Nephron (organoid): ENCODE data around the gene LENG9.

Experiments
- H3K27ac Mint-ChIP-seq, 3 experiments: 2 replicates each; pipeline ENCODE4 v1.8.0; 2020; ENCODE audit warnings: mixed read lengths in 3 of 3, mild to moderate bottlenecking in 2 of 3, moderate library complexity in 1 of 3
- H3K27me3 Mint-ChIP-seq: 2 replicates; pipeline ENCODE4 v1.8.0; 2021; ENCODE audit warnings: low read depth, mild to moderate bottlenecking, moderate library complexity, mixed read lengths
- H3K36me3 Mint-ChIP-seq: 2 replicates; pipeline ENCODE4 v1.8.0; 2020; ENCODE audit warnings: low read depth, mixed read lengths
- H3K4me1 Mint-ChIP-seq: 2 replicates; pipeline ENCODE4 v1.8.0; 2020; ENCODE audit warnings: mixed read lengths
- H3K4me3 Mint-ChIP-seq, 3 experiments: 2 replicates each; pipeline ENCODE4 v1.8.0; 2020; ENCODE audit warnings: mild to moderate bottlenecking in 3 of 3, mixed read lengths in 3 of 3, moderate library complexity in 2 of 3
- H3K9me3 Mint-ChIP-seq: 2 replicates; pipeline ENCODE4 v1.8.0; 2020; ENCODE audit warnings: mixed read lengths
- CTCF ChIP-seq, 3 experiments: fragments of 200-600 bp; sonication (generic); IDR thresholded peaks; one replicate each; pipeline ENCODE4 v1.5.0; 2021; ENCODE audit warnings: antibody characterized with exemption in 3 of 3; ENCODE audit not compliant: unreplicated experiment in 3 of 3

Gene LENG9

GRCh38 chr19:54489341-54489740, 25.8 kb upstream of the LENG9 start:
- Mint-ChIP-seq H3K4me1 (no peaks in the 10 kb centered on the region), H3K27me3 (peaks cover 37% of the 10 kb centered on the region), H3K27ac (no peak overlapping the region), H3K36me3 (no peaks in the 10 kb centered on the region), H3K9me3 (peaks cover 3% of the 10 kb centered on the region), H3K4me3 (no peak overlapping the region)
- no peak for TF ChIP-seq CTCF (IDR thresholded peaks at IDR 0.05; ENCODE audit: unreplicated experiment in 3 of 3)

GRCh38 chr19:54485851-54486250, 22.3 kb upstream of the LENG9 start:
- Mint-ChIP-seq H3K36me3 (no peaks in the 10 kb centered on the region), H3K27ac (no peak overlapping the region), H3K27me3 (peaks cover 26% of the 10 kb centered on the region), H3K4me3 (no peak overlapping the region), H3K9me3 (no peaks in the 10 kb centered on the region), H3K4me1 (peaks cover 3% of the 10 kb centered on the region)
- no peak for TF ChIP-seq CTCF (IDR thresholded peaks at IDR 0.05; ENCODE audit: unreplicated experiment in 3 of 3)

GRCh38 chr19:54484451-54484850, 20.9 kb upstream of the LENG9 start:
- Mint-ChIP-seq H3K27ac (no peak overlapping the region), H3K36me3 (no peaks in the 10 kb centered on the region), H3K4me1 (peaks cover 3% of the 10 kb centered on the region), H3K27me3 (peaks cover 25% of the 10 kb centered on the region), H3K9me3 (no peaks in the 10 kb centered on the region), H3K4me3 (no peak overlapping the region)
- TF ChIP-seq CTCF (IDR thresholded peaks at IDR 0.05; ENCODE audit: unreplicated experiment in 3 of 3), result no peak

GRCh38 chr19:54482889-54483288, 19.3 kb upstream of the LENG9 start:
- H3K27me3 Mint-ChIP-seq, result peaks cover 33% of the 10 kb centered on the region
- H3K4me1 Mint-ChIP-seq, result peaks cover 8% of the 10 kb centered on the region
- H3K27ac Mint-ChIP-seq, result no peak overlapping the region
- no peaks in the 10 kb centered on the region for H3K9me3 Mint-ChIP-seq
- TF ChIP-seq CTCF (IDR thresholded peaks at IDR 0.05; ENCODE audit: unreplicated experiment in 3 of 3), result no peak
- no peak overlapping the region for H3K4me3 Mint-ChIP-seq
- H3K36me3 Mint-ChIP-seq, result no peaks in the 10 kb centered on the region

GRCh38 chr19:54481326-54481930, 17.9 kb upstream of the LENG9 start:
- Mint-ChIP-seq H3K27me3 (peaks cover 33% of the 10 kb centered on the region), H3K9me3 (no peaks in the 10 kb centered on the region), H3K4me1 (peaks cover 14% of the 10 kb centered on the region), H3K4me3 (no peak overlapping the region), H3K36me3 (no peaks in the 10 kb centered on the region), H3K27ac (peak overlapping the region in 1 of 3 experiments; percentile 45)
- peak; percentile 64 to 79 (median 69) for TF ChIP-seq CTCF (IDR thresholded peaks at IDR 0.05; ENCODE audit: unreplicated experiment in 3 of 3)

GRCh38 chr19:54480051-54480450, 16.5 kb upstream of the LENG9 start:
- no peak for TF ChIP-seq CTCF (IDR thresholded peaks at IDR 0.05; ENCODE audit: unreplicated experiment in 3 of 3)

More at GRCh38 chr19:54480051-54480450, 16.5 kb upstream of the LENG9 start:
- H3K4me3 Mint-ChIP-seq, result no peak overlapping the region
- peaks cover 29% of the 10 kb centered on the region for H3K27me3 Mint-ChIP-seq
- no peak overlapping the region for H3K27ac Mint-ChIP-seq
- H3K4me1 Mint-ChIP-seq, result peaks cover 14% of the 10 kb centered on the region
- no peaks in the 10 kb centered on the region for H3K36me3 Mint-ChIP-seq
- no peaks in the 10 kb centered on the region for H3K9me3 Mint-ChIP-seq
